ENCODE data around the gene PELI1.

The PELI1 gene

DNA sequence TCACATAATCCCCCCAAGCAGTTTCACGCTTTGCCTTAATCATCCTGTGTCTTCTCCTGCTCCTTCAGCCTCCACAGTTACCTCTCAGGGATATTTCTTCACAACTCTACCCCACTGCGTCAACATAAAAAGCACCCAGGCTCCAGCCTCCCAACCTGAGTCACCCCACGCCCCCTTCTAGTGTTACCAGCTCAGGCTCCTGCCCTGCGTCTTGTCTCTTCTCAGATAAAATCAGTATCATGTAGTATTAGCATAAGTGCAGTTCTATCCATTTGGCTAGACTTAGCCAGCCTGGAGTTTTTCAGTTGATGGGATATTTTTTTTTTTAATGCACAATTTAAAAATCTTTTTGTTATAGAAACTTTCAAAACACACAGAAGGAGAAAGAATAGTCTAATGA is 9.6 kb upstream of the PELI1 start:
- no peak for DNase-seq (ENCODE audit: low spot score)

DNA sequence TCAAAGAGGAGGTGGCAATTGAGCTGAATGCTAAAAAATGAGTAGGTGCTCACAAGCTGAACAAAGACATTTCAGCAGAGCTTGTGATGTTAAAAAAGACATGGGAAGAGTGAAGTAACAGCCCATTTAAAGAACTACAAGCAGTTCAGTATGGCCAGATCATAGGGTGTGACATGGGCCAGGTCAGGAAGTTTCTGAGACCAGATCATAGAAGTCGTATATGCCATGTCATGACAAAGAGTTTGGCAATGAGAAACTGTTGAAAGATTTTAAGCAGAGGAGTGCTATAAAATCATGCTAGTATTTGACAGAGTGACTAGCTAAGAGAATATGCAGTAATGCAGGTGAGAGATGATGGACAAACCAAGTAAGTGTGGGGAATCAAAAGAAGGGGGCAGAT is 7.3 kb upstream of the PELI1 start:
- DNase-seq (ENCODE audit: low spot score): no peak

DNA sequence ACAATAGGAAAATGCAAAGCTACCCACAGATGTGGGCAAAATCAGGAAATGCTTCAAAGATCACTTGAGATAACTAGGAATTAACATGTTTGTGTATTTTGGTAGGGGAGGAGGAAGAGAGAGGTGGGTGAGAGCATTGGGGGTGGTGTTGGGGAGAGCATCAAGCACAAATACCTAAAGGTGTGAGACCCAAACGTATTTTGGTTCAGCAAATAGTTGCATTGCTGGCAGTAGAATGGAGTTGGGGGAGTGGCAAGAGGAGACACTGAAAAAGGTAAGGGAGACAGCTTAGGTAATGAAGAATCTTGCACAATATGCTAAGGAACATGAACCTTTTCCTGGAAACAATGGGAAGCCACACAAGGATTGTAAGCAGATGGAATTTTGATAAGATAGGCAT is 1.5 kb upstream of the PELI1 start:
- DNase-seq (ENCODE audit: low spot score): no peak

DNA sequence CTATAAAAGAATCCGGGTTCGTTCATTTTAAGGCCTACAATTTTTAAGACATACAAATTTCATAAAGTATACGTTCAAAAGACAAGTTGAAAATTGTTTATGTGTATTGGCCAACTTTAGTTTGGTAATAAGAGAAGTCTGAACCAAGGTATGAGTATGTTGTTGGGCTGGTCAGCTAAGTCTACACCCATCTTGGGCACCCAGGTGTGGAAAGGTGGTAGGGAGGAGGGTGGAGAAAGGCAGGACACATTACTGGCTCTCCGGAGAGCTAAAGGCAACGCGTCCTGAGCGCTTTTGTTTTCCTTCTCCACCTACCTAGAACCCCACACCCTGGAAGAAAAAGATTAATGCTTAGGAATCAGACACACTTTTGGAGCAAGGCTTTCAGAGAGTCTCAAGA is 899 bp upstream of the PELI1 start:
- no peak for DNase-seq (ENCODE audit: low spot score)

DNA sequence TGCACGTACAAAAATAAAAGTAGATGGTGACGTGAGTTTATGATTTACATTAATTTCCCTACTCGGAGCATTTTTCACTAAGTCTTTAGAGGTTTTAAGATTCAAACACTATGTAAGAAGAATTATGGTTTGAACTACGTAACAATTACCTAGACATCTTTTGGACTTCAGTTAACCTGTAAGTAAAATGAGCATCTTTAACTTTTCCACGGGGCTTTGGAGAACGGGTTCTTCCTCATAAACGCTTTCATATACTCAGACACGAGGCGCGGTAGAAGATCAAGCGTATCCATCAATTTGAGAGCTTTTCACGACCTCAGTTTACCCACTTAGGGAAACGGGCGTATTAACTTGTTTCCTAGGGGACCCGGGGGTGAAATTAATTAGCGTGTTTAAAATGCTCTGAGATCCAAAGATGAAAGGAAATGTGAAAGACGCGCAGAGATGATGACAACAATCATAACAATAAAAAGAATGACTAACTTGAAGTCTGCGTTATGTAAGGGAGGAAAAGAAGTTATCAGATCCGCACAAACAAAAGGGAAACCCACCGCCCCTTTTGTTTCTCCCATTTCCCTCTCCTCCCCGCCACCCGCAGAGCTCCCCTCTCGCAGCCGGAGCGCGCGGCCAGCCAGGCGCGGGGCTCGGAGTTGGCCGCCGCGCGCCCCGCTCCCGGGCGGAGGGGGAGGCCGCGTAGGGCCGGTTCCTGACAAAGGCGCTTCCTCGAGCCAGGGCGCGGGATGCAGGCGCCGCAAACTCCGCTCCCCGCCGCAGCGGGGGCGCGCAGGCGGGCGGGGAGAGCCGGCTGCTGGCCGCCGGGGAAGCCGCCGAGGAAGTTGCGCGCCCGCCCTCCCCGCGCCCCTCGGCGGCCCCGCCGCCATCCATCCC is 807 bp downstream of the PELI1 start:
- DNase-seq (ENCODE audit: low spot score): peak; percentile 50

GRCh38 chr2:64142741-64143168 is 1.5 kb downstream of the PELI1 start:
- DNase-seq (ENCODE audit: low spot score): no peak

DNA sequence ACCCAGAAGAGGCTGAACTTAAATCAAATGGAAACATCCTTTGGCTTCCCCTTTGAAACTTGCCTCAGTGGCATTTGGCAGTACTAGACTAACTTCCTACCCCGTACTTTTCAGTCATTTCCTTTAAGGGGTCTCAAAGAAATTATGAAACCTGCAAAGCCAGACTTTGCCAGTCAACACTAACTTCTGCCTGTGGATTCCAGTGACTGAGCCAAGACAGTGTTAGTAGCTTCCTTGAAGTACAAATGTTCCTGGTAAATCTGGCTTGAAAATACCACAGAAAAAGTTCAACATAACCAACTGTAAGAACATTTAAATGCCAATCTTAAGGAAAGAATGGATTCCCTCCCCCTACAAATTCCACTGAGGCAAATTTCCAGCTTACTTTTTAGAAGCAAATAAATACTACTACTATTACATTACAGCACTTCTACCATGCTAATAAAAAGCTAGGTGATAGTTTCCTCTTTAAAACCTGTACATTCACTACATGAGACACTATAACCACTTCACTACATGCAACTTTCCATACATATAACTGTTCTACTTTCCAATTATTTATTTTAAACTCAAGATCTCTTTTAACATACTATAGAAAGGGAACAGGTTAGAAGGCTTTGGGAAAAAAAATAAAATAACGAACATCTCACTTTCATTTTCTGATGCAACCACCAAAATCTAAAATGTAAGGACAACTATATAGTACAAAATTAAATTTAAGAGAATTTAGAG is 2.4 kb downstream of the PELI1 start:
- DNase-seq (ENCODE audit: low spot score): no peak

GRCh38 chr2:64140665-64141200 is 3.5 kb downstream of the PELI1 start:
- DNase-seq (ENCODE audit: low spot score): no peak

DNA sequence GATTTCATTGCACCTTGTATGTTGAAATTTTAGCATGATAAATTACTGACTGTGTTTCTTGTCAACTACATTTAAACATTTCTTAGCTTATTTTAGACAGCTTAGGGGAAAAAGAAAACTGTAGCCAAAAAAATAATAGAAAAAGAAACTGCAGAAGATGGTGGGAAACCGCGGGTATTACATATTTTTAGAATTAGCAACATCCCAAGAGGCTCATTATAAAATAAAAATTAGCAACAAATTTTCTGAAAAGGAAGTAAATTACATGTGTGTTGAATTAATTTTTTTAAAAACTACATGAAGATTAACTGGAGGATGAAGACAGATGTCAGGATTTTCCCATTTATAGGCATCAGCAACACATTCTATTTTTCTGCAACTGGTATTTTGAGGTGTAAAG is 4.3 kb downstream of the PELI1 start:
- no peak for DNase-seq (ENCODE audit: low spot score)

DNA sequence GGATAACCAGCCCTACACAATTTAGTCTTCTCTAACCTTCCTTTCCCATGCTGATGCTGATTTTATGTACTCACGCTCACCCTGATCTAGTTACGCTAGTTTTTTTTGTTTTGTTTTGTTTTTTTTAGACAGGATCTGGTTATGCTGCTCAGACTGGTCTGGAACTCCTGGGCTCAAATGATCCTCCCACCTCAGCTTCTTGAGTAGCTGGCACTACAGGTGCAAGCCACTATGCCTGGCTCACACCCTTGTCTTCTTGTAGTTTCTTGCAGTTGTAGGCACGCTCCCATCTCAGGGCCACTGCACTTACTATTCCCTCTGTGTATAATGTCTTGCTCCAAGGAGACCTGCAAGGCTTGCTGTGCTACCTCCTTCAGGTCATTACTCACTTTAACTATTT is 6.2 kb downstream of the PELI1 start:
- no peak for DNase-seq (ENCODE audit: low spot score)

DNA sequence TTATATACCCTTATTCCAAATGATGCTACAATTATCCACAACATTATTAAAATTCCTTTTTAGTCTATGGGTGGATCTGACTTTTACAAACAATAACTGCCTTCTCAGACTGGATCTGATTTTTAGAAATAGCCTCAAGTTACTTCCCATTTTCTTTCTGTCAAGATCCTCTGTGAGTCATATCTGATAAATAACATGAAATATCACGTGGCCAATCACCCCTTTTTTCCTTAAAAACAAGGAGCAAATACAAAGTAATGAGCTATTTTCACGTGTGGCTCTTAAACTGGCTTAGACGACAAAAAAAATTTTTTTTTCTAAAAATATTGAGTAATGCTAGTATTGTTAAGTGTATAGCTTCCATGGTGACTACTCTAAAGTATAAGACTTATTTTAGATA is 6.7 kb downstream of the PELI1 start:
- DNase-seq (ENCODE audit: low spot score): no peak

- no peak for DNase-seq (ENCODE audit: low spot score)
Observed at GRCh38 chr2:64135421-64135820, 8.8 kb downstream of the PELI1 start.

GRCh38 chr2:64134813-64135212 is 9.4 kb downstream of the PELI1 start:
- DNase-seq (ENCODE audit: low spot score): no peak

GRCh38 chr2:64133828-64134227 is 10.4 kb downstream of the PELI1 start:
- peak; percentile 64 for DNase-seq (ENCODE audit: low spot score)

- DNase-seq (ENCODE audit: low spot score): no peak
Observed at GRCh38 chr2:64133354-64133753, 10.9 kb downstream of the PELI1 start.

DNA sequence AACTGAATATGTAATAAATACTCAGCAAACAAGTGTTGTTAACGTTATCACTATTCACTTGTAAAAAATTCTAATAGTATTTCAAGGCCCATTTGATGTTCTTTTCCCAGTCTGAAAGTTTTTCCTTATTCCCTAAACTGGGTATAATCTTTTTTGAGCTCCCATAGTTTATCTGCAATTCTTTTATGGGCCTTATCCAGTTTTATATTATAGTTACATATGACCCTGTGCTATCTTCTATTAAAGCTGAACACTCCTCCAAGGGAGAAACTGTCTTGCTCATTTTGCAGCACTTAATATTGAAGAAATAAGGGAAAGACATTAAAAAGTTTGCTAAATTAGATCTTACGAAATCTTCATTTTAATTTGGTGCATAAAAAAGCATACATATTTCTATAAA is 13.9 kb downstream of the PELI1 start:
- no peak for DNase-seq (ENCODE audit: low spot score)

DNA sequence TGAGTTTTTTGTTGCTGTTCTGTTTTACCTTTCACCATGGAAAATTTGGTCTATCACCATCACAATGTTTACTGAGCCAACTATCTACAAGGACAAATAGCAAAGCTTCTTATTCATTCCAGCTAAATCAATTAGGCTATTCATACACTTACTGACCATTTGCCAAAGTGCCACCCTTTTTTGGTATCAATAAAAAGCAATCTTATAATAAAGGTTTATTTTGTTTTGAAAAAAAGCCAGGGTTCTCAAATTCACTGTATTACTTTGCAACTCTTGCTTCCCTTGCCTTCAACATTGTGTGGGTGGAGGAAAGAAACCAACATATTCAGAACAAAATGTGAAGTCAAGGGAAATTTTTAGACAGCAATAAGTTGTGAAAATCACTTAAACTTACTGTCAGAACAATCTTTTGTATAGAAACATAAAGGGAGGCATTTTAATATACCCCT is 15.3 kb downstream of the PELI1 start:
- DNase-seq (ENCODE audit: low spot score): no peak

DNA sequence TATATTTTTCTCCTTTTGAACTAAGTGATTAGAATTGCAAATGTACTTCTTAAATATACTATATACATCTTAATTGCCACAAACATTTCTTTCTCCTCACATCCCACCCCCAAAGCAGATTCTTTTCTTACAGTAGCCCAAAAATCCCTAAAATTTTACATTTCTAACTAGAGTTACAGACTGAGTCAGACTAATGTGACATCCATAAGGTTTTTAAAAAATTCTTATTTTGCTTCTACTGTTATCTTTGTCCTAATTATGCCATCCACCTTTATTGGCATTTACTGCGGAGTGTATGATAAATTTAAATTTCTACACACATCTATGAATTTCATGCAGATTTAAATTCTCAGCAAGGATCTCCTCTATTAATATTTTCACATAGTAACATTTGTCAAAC is 15.8 kb downstream of the PELI1 start:
- DNase-seq (ENCODE audit: low spot score): no peak

- DNase-seq (ENCODE audit: low spot score): no peak
Observed at GRCh38 chr2:64127119-64127518, 17.1 kb downstream of the PELI1 start.

DNA sequence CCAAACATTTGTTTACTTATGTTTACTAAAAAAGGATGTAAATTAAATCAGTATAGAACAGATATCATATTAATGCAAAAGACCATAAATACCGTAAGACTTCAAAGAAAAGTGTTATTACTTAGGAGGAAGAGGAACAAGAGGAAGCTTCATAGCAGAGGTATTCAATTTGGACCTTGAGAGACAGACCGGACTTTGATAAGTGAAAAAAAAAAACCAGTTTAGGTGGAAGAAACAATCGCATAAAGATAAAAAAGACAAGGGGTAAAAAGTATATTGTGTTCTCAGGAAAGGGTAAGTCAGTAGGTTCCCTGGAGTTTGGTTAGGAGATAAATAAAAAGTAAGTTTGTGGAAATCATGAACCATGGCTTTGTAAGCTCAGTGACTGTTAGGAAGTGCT is 17.6 kb downstream of the PELI1 start:
- no peak for DNase-seq (ENCODE audit: low spot score)

- no peak for DNase-seq (ENCODE audit: low spot score)
Observed at GRCh38 chr2:64124571-64124970, 19.6 kb downstream of the PELI1 start.

- no peak for DNase-seq (ENCODE audit: low spot score)
Observed at GRCh38 chr2:64124168-64124567, 20.1 kb downstream of the PELI1 start.

- no peak for DNase-seq (ENCODE audit: low spot score)
Observed at GRCh38 chr2:64123740-64124139, 20.5 kb downstream of the PELI1 start.
